Measurements from ENCODE around the gene CDH24. TPM values are rescaled to one million over a fixed set of nuclear protein-coding genes. Genes with fewer than 3 reads are reported as not detected.

Gene CDH24
- total and polyA plus RNA-seq, 9 of the 15 experiments (the other 6 are each of a cell fraction or from before 2014, with no cell fraction given): 0.04 to 16.2 (median 4.9) TPM

DNA sequence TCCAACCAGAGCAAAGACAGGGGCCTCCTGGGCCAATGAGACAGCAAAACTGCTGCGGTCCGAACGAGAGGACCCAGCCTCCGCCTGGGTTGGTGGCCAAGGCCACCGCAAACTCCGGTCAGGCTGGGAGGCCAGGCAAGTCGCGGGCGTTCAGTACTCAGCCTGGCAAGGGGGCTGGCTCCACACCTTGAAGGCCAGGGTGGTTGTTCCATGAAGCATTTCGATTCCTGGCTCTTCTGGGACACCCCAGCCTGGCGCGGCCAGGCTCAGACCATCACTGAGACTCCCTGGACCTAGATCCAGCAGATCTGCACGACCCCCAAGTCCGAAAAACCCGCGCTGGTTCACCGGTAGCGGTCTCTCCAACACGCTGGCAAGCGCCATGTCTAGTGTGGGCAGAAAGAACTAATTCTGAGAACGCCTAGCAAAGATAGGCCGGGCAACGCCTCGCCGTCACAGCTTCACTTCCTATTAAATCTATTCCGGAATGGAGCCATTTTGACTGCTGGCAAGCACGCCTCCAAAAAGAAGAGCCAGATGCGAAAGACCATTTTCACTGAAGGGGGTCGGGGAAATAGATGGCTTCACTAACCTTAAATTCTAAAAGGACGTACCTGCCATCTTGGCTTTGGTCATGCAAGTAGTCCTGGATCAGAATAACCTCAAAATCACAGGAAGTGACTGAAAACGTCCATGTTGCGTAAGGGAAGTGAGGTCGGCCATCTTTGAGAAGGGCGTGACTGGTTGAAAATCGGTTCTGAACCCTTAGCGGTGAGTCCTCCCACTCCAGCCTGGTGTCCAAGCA lies 22.6 kb downstream of the CDH24 start, which contains the start of gene PSMB5 (continued):
- TF ChIP-seq MXD1 (CRISPR knock-in tag; IDR thresholded peaks at IDR 0.05; ENCODE audit: borderline replicate concordance, poor library complexity, severe bottlenecking) (no peak), ZNF23 (CRISPR knock-in tag; IDR thresholded peaks at IDR 0.05) (no peak), GTF2E2 (tag; IDR thresholded peaks at IDR 0.05) (peak; percentile 72; the same call in 1 of the 2 replicates), ZNF764 (CRISPR knock-in tag; IDR thresholded peaks at IDR 0.05; ENCODE audit: low read depth) (no peak), RBM34 (IDR thresholded peaks at IDR 0.05; ENCODE audit: borderline replicate concordance, insufficient read depth, low read length) (no peak), ZNF140 (CRISPR knock-in tag; IDR thresholded peaks at IDR 0.05) (no peak), ADNP (tag; IDR thresholded peaks at IDR 0.05) (no peak), ZNF121 (CRISPR knock-in tag; conservative IDR thresholded peaks at IDR 0.05) (no peak), PHF20 (IDR thresholded peaks at IDR 0.05; ENCODE audit: partially characterized antibody) (peak; percentile 51), EHMT2 (IDR thresholded peaks at IDR 0.05) (no peak), SIRT6 (IDR thresholded peaks at IDR 0.05; ENCODE audit: low read depth, low read length) (no peak), ZNF589 (CRISPR knock-in tag; IDR thresholded peaks at IDR 0.05; ENCODE audit: low read depth) (no peak), ZNF311 (CRISPR knock-in tag; IDR thresholded peaks at IDR 0.05) (no peak), DMBX1 (CRISPR knock-in tag; IDR thresholded peaks at IDR 0.05; ENCODE audit: borderline replicate concordance) (peak; percentile 70; the same call in 1 of the 2 replicates), XRCC4 (IDR thresholded peaks at IDR 0.05; ENCODE audit: extremely low read depth, insufficient read depth, insufficient read length) (no peak), CXXC5 (CRISPR knock-in tag; IDR thresholded peaks at IDR 0.05) (peak; percentile 97), NCOA1 (IDR thresholded peaks at IDR 0.05; ENCODE audit: low read depth) (no peak), GATAD2A (IDR thresholded peaks at IDR 0.05) (no peak), BCL6 (CRISPR knock-in tag; IDR thresholded peaks at IDR 0.05) (no peak), POLR2B (IDR thresholded peaks at IDR 0.05; ENCODE audit: low read depth, partially characterized antibody) (peak; percentile 75)
- TF ChIP-seq, protein P1, sequence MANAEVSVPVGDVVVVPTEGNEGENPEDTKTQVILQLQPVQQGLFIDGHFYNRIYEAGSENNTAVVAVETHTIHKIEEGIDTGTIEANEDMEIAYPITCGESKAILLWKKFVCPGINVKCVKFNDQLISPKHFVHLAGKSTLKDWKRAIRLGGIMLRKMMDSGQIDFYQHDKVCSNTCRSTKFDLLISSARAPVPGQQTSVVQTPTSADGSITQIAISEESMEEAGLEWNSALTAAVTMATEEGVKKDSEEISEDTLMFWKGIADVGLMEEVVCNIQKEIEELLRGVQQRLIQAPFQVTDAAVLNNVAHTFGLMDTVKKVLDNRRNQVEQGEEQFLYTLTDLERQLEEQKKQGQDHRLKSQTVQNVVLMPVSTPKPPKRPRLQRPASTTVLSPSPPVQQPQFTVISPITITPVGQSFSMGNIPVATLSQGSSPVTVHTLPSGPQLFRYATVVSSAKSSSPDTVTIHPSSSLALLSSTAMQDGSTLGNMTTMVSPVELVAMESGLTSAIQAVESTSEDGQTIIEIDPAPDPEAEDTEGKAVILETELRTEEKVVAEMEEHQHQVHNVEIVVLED (CRISPR knock-in tag; IDR thresholded peaks at IDR 0.05): peak; percentile 95
- TF ChIP-seq, protein P2, sequence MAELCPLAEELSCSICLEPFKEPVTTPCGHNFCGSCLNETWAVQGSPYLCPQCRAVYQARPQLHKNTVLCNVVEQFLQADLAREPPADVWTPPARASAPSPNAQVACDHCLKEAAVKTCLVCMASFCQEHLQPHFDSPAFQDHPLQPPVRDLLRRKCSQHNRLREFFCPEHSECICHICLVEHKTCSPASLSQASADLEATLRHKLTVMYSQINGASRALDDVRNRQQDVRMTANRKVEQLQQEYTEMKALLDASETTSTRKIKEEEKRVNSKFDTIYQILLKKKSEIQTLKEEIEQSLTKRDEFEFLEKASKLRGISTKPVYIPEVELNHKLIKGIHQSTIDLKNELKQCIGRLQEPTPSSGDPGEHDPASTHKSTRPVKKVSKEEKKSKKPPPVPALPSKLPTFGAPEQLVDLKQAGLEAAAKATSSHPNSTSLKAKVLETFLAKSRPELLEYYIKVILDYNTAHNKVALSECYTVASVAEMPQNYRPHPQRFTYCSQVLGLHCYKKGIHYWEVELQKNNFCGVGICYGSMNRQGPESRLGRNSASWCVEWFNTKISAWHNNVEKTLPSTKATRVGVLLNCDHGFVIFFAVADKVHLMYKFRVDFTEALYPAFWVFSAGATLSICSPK (IDR thresholded peaks at IDR 0.05; ENCODE audit: borderline replicate concordance): no peak
- TF ChIP-seq, protein P3, sequence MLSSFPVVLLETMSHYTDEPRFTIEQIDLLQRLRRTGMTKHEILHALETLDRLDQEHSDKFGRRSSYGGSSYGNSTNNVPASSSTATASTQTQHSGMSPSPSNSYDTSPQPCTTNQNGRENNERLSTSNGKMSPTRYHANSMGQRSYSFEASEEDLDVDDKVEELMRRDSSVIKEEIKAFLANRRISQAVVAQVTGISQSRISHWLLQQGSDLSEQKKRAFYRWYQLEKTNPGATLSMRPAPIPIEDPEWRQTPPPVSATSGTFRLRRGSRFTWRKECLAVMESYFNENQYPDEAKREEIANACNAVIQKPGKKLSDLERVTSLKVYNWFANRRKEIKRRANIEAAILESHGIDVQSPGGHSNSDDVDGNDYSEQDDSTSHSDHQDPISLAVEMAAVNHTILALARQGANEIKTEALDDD (IDR thresholded peaks at IDR 0.05): no peak
